Endometrial microvascular endothelial cells (primary cell): ENCODE measurements around the gene NECAB2. TPM values are rescaled to one million over a fixed set of nuclear protein-coding genes. Genes with fewer than 3 reads are reported as not detected.
"Not testable (repeated sequence)": the region's sequence is repeated elsewhere in the genome, so short reads cannot be mapped to it uniquely, and the experiment has no call there.

Source experiments
- in situ Hi-C: cut with HindIII; loops from 2 replicates; pipeline ENCODE4 v1.10.0; 2017; ENCODE audit warnings: low sequenced_read_pairs, low pct_unique_long_range_greater_than_20kb; ENCODE audit errors: inconsistent ontology term
- total RNA-seq: library from RNA; depleted of rRNA; stranded (reverse); fragments of >200 nt; gene quantifications from one replicate; pipeline ENCODE4 v1.2.3, GENCODE V29; 2015; ENCODE audit errors: inconsistent ontology term

NECAB2 gene
- total RNA-seq, 1 donor from 2014 or later, result not detected

DNA sequence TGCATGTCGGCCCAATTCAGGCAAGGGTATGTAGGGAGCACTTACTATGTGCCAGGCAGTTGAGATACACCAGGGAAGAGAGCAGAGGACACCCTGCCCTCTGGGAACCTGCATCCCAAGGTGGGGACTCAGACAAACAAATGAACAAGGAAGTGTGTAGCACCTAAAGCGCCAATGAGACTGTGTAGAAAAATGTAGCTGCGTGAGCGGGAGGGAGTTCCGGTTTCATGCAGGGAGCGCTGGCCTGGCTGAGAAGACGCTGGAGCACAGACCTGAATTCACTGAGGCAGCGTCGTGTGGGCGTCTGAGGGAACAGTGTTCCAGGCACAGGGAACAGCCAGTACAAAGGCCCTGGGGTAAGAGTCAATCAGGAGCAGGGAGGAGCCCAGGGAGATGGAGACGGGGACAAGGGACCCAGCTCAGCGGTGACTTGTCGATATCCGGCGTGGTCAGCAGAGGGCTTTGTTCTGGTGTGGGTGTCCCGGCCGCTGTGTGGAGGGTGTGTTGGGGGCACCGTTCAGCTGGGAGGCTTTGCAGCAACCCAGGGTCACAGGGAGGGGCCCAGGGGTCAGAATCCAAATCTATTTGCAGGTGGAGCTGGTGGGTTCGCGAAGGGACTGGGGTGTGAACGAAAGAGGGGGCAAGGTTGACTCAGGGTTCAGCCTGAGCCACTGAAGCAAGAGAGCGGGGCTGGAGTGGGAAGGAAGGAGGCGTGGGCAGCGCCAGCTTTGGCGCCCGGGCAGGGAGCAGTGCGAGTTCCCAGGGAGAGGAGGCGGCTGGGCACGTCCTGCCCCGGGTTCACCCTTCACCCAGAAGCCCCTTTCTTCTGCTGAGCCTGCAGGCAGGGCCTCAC lies 32.8 kb upstream of the NECAB2 start:
- in situ Hi-C loops, result no loop called here

DNA sequence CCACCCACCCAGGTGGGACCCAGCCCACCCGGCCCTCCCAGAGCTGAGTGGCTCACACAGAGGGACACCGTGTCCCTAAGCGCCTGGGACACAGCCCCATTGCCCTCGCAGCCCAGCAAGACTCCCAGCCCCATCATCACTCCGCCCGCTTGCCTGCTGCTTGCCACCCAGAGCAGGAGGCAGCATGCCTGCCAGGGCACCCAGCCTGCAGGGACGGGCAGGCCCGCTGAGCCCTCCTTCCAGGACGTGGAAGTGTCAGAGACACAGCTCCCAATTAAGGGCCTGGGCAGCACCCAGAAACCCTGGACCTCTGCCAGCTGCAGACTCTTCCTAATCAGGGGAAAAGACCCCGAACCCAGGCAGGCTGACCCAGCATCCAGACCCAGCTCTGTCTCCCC lies 32.2 kb upstream of the NECAB2 start:
- in situ Hi-C loops, result no loop called here

DNA sequence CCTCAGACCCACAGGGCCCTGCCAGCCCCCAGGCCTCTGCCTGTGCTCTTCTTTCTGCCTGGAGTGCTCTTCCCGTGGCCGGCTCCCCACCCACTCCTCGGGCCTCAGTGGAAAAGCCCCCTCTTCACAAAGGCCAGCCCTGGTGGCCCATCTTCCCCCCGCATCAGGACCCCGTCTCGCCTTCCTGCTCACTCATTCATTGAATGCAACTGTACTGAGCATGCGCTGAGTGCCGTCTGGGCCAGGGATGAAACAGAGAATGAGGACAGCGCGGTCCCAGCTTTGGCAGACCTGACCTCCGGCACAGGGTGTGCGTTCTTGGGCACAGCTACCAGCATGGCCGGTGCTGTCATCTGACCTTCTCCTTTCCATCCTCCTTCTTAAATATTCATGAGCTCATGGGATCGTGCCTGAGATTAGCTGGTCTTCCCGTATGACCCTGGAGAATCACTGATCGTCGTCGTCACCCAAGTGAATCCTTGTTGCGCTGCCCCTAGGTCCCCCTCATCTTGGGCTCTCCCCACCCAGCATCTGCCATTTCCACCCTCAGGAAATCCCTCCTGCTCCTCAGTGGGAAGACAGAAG lies 31.4 kb upstream of the NECAB2 start:
- in situ Hi-C loops, result no loop called here

DNA sequence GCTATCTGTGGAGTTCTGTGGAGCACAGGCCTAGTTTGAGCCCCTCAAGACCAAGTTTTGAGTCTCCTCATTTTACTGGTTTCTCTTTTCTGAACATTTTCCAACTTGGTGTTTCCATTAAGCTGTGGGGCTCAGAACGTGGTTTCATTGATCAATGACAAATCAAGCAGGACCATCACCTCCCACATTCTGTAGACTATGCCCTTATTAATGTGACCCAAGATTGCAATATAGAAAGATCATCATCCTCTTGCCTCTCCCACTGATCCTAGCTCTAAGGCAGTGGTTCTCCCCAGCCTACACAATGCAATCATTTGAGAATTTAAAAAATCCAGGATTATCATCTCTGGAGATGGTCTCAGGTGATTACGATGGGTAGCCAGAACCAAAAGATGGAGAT lies 30.8 kb upstream of the NECAB2 start:
- in situ Hi-C loops, result no loop called here

DNA sequence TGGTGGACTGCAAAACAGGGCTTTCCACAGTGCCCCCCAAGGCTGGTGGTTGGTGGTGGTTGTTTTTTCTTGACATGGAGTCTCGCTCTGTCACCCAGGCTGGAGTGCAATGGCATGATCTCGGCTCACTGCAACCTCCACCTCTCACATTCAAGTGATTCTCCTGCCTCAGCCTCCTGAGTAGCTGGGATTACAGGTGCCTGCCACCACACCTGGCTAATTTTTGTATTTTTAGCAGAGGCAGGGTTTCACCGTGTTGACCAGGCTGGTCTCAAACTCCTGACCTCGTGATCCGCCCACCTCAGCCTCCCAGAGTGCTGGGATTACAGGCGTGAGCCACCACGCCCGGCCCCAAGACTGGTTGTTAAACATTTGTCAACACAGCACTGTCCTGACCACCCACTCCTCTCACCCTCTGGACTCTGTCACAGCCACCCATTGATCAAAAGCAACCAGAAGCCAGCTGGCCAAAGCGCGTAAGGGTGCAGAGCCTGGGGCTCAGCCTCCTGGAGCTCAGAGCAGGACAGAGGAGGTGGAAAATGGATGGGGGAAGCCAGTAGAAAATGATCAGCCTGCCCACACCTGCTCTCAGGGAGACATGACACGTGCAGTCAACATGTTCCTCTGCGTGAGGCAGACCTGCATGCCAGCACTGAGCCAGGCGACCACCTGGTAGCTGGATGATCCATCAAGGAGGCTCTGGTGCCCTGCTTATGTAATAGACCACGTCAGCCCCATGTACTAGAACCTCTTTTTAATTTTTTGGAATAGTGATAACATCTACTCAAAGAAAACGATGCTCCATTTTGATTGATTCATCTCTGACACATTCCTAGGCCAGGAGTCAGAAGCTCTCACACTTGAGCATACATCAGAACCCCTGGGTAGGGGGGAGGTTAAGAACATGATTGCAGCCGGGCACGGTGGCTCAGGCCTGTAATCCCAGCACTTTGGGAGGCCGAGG lies 29.8 kb upstream of the NECAB2 start:
- in situ Hi-C loops, result no loop called here

DNA sequence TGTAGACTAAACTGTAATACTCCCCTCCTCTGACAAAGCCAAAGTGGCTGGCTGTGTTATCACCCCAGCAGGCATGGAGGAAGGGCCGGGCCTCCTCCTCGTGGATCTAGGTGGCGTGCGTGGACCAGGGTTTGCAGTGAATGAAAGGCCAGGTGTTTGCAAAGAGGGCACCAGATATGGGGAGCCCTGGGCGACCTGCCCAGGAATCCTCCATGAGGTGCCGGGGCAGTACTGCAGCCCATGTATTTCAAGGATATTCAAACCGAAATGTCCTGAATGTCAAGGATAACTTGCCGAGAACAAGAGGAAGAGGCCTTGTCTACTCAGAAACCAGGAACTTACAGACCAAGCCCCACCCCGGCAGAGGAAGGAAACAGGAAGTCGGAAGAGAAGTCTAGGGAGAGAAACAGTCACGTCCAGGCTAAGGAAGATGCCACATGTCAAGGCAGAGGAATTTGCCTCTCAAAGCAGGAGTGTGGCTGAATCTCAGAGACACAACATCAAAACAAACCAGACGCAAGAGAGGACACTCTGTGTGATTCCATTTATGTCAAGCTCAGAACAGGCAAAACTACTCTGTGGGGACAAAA lies 28.7 kb upstream of the NECAB2 start:
- in situ Hi-C loops, result no loop called here

DNA sequence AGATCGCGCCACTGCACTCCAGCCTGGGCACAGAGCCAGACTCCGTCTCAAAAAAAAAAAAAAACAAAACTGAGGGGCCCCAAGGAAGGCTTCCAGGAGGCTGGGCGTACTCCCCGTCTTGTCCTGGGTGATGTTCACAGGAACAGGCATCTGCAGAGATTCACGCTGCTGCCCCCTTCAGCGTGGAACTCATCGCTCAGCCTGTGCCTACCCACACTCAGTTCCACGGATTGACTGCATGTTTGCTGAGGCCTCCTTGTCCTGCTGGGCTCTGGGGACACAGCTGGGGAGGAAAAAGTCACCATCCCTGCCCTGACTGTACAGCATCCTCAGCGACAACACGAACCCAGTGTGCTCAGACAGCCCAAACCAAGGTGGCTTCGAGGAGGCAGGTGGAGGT lies 27.9 kb upstream of the NECAB2 start:
- in situ Hi-C loops, result no loop called here

DNA sequence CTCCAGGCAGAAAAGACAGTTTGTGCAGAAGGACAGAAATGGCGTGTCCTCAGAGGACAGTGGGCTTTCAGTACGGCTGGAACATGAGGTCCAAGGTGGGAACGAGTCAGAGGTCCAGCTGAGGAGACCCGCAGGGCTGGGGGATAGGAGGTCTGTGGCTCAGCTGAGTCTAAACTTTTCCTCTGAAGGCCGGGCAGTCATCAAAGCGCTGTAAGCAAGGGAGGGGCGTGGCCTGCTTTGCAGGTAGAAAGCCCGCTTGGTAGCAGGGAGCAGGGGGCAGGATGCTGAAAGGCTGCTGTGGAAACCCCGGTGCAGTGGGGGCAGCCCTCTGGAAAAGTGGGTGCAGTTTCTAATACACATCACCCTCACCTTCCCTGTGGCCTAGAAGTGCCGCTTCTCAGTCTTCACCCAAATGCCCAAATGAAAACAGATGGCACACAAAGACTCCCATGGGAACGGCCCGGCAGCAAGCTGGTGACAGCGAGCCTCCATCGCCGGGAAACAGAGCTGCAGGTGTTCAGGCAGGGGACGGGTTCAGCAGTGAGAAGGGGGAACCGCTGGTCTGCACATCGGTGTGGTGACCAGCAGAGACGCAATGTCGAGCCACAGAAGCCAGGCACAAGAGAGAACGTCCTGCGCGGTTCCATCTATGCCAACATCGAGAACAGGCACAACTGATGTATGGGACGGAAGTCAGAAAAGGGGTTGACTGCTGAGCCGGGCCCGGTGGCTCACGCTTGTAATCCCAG lies 27.2 kb upstream of the NECAB2 start:
- in situ Hi-C loops, result no loop called here

DNA sequence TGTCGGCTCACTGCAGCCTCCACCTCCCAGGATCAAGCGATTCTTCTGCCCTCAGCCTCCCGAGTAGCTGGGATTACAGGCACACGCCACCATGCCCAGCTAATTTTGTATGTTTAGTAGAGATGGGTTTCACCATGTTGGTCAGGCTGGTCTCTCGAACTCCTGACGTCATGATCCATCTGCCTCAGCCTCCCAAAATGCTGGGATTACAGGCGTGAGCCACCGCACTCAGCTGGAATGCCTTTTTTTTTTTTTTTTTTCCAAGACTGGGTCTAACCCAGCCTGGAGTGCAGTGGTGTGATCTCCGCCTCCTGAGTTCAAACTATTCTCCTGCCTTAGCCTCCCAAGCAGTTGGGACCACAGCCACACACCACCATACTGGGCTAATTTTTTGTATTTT lies 26.5 kb upstream of the NECAB2 start:
- in situ Hi-C loops, result not testable (repeated sequence)

DNA sequence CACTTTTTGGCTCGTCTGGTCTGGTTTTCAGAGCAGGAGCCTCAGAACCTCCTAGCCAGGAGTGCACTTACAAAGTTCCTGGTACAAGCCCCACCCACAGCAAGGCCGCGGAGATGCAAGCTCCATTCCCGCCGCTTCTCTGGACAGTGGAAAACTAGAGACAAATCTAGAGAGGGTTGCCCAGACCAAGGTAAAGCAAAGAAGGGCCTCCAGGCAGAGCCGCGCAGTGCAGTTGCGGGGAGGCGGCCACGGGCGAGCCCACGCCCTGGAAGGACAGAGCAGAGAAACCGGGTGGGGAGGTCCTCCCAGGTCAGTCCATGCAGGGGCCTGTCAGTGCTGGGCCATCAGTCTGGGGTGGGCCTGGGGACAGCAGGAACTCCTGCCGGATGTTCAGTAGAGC lies 26.0 kb upstream of the NECAB2 start:
- in situ Hi-C loops, result no loop called here

DNA sequence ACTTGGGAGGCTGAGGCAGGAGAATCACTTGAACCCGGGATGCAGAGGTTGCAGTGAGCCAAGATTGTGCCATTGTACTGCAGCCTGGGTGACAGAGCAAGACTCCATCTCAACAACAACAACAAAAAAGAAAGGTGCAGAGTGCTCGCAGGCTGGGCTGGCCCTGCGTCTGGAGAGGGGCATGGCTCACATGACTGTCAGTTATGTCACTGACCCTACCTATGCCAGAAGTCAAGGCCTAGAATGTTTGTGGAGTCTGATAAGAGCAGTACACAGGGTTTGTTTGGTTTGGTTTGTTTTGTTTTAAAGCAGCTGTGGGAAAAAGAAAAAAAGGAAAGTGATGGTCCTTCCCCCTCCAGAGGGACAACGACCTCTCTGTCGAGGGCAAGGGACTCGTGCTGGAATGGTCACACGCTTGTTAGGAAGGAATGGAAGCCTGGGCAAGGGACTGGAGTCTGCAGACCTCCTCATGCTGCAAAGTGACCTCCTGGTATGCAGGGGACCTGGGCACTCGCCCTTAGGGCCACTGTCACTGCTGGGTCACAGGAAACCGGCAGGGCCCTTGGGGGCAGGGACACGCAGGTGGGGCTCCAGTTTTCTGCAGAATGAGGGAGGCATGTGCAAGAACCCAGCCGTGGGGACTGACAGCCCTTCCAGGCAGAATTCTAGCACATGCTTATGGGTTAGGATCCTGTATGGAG lies 25.1 kb upstream of the NECAB2 start:
- in situ Hi-C loops, result no loop called here

DNA sequence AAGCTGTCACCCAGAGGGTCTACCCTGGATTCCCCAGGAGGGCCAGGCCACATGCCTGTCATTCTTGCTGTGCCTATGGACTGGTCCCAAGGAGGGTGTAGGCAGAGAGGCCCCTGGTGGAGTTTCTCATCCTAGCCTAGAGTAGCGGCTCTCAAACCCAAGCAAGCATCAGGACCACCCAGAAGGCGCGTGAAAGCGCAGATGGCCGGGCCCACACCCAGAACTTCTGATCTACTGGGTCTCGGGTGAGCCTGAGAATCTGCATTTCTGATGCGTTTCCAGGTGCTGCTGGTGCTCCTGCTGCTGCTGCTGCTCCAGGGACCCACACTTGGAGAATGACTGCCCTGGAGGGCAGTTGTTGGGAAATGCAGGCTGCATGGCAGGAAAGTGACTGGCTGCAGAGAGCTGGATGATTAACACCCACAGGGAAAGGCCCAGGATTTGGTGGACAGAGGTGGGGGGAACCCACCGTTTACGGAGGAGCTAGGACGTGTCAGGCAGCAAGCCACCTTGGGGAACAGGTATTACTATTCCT lies 24.5 kb upstream of the NECAB2 start:
- in situ Hi-C loops, result no loop called here

DNA sequence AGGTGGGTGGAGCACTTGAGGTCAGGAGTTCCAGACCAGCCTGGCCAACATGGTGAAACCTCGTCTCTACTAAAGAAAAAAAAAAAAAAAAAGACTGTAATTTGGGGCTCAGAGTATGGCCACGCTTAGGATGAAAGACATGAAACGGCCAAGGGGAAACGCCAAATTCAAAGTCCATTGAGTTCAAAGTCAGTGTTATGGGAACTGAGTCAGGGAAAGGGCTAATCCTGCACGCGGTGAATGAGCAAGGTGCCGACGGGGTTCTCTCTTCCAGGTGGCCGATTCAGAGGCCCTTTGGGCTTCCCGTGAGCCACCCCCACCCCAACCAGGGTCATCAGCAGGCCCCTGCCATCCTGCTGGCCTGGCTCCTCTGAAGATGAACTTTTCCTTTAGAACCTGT lies 22.5 kb upstream of the NECAB2 start:
- in situ Hi-C loops, result no loop called here

DNA sequence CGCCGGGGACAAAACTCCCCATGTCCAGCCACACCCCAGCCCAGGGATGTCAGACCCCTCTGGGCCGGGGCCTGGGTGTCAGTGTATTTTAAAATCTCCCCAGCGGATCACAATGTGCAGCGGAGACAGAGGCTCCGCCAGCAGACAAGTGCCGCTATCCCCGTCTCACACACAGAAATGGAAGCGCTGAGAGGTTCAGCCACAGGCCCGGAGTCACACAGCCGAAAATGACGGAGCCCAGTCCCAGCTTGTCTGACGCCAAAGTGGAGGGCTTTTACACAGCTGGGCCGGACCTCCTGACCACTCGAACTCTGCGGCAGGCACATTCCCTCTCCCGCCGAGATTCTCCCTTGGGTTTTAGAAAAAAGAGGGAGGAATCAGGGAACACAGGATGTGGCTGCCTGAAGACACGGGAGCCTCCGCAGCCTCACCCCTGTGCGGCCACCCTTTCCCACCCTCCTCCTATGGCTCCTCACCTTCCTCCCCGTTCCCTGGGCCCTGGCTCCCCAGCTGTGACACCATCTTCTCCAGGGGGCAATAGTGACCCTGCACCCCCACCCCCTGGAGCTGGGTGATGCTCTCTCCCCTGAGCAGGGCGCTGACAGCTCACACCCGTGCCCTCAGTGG lies 21.8 kb upstream of the NECAB2 start:
- in situ Hi-C loops, result no loop called here

DNA sequence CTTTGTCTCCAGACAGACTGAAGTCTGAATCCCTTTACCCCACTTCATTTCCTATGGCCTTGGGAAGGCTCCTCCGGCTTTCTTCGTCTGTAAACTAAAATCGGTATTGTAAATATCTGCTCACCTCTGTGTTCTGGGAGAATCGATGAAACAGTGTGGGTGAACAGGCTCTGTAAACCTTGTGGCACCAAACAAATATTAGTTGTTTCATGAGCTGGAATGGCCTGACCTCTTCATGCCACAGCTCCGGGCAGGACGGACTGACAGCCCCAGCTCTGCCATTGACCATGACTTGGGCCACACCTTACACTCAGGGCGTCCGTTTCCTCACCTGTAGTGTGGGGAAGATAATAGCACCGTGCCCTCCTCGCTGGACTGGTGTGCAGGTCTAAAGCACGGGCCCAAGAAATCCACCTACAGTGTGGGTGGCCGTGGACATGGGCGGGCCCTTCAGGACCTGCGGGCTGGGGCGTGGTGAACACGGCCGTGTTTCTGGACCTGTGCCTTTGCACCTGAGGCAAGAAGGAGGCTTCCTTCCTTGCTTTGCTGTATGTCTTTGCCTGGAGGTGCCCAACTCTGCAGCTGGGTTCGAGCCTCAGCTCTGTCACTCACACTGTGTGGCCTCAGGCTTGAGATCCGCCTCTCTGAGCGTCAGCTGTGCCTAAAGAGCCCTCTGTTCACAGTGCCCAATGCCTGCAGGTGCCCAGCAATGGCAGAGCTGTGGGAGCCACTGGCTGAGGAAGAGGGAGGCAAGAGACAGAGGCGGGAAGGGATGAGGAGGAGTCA lies 21.1 kb upstream of the NECAB2 start:
- in situ Hi-C loops, result no loop called here

DNA sequence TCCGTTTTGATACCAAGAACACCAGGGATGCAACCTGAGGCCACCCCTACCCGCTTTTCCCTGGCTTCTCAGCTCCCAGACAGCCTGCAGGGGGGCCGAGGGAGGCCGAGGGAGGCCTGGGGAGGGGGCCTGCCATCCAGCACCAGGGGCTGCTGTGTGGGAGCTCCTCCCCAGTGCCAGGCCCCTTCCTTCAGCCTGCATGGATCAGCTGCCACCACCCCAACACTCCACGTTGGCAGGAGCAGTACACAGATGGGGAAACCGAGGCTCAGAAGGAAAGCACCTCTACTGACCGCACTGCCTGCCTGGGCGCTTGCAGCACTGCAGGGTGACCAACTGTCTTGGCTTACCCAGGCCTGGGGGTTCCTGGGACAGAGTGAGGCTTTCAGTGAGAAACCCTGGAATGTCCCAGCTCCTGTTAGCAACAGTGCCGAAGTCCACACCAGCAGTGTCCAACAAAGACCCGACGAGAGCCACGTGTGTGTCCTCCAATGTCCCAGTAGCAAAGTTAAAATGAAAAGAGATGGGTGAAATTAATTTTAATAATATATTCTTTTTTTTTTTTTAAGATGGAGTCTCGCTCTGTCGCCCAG lies 20.3 kb upstream of the NECAB2 start:
- in situ Hi-C loops, result no loop called here
